Caco-2 (cell line): ENCODE data around the gene COL4A3. TPM values are rescaled to one million over a fixed set of nuclear protein-coding genes. Genes with fewer than 3 reads are reported as not detected.

Source experiments
- BruUV-seq: library from RNA; stranded (reverse); fragments of 400-500 nt; replicated peaks from 2 replicates; lab custom pipeline; 2021; lab: Mats Ljungman, UMichigan
- CTCF ChIA-PET: fragments of 300-600 bp; sonication (Branson Sonifier 250); formaldehyde crosslinking; loops from one replicate; lab custom pipeline; 2022; ENCODE audit warnings: antibody characterized with exemption; lab: Charles Lee
- POLR2A ChIA-PET: fragments of 300-600 bp; sonication (Branson Sonifier 250); formaldehyde crosslinking; loops from one replicate; lab custom pipeline; 2022; ENCODE audit warnings: antibody characterized with exemption; lab: Charles Lee
- DNase-seq, 2 experiments: peaks; one replicate each; pipeline versions ENCODE4 v3.0.0 to v3.0.0-alpha.2; 2020 to 2022
- H3K27me3 ChIP-seq: replicated peaks from 2 replicates; pipeline ENCODE4 v1.6.0; 2011; ENCODE audit warnings: low read length; ENCODE audit not compliant: control insufficient read depth, insufficient read depth
- H3K36me3 ChIP-seq: 2 replicates; pipeline ENCODE4 v1.5.1; 2011; ENCODE audit warnings: low read length; ENCODE audit not compliant: control insufficient read depth, insufficient read depth
- H3K4me1 ChIP-seq: fragments of 250-450 bp; sonication (Bioruptor Pico); 2 replicates; pipeline ENCODE4 v1.5.1; 2020; ENCODE audit warnings: mild to moderate bottlenecking
- H3K4me3 ChIP-seq: 2 replicates; pipeline ENCODE4 v1.5.1; 2011; ENCODE audit warnings: low read depth, mild to moderate bottlenecking, control low read depth, low read length
- H3K9me3 ChIP-seq: fragments of 250-450 bp; sonication (Bioruptor Pico); 2 replicates; pipeline ENCODE4 v1.5.1; 2020; ENCODE audit warnings: mild to moderate bottlenecking, moderate library complexity
- H3K27ac Mint-ChIP-seq: one replicate; pipeline ENCODE4 v1.8.0; 2022; ENCODE audit warnings: mixed read lengths; ENCODE audit not compliant: unreplicated experiment
- H3K27me3 Mint-ChIP-seq: one replicate; pipeline ENCODE4 v1.8.0; 2022; ENCODE audit warnings: mixed read lengths; ENCODE audit not compliant: insufficient read depth, unreplicated experiment
- H3K36me3 Mint-ChIP-seq: one replicate; pipeline ENCODE4 v1.8.0; 2022; ENCODE audit warnings: mild to moderate bottlenecking, mixed read lengths; ENCODE audit not compliant: insufficient read depth, unreplicated experiment
- H3K4me1 Mint-ChIP-seq: one replicate; pipeline ENCODE4 v1.8.0; 2022; ENCODE audit warnings: low read depth, mixed read lengths; ENCODE audit not compliant: unreplicated experiment
- H3K4me3 Mint-ChIP-seq: one replicate; pipeline ENCODE4 v1.8.0; 2022; ENCODE audit warnings: mild to moderate bottlenecking, moderate library complexity, mixed read lengths; ENCODE audit not compliant: unreplicated experiment
- H3K9me3 Mint-ChIP-seq: one replicate; pipeline ENCODE4 v1.8.0; 2022; ENCODE audit warnings: mixed read lengths; ENCODE audit not compliant: unreplicated experiment
- CTCF ChIP-seq, 2 experiments: fragments of 200-600 bp in 1 of 2; IDR thresholded peaks; 1 replicate in 1 of 2; 2 replicates in 1 of 2; pipeline versions ENCODE4 v1.5.1 to v1.8.0; 2011 to 2022; ENCODE audit warnings: antibody characterized with exemption in 1 of 2, control low read depth in 1 of 2, inconsistent platforms in 1 of 2, low read depth in 1 of 2, low read length in 1 of 2, mild to moderate bottlenecking in 1 of 2, moderate library complexity in 1 of 2; ENCODE audit not compliant: insufficient read depth in 1 of 2, severe bottlenecking in 1 of 2, unreplicated experiment in 1 of 2
- intact Hi-C: fragments of 100-400 bp; cut with micrococcal nuclease; formaldehyde crosslinking; loops from one replicate; pipeline ENCODE4 v1.10.0; 2022; ENCODE audit not compliant: unreplicated experiment
- total RNA-seq: library from RNA; stranded (reverse); gene quantifications from 2 replicates; pipeline ENCODE4 v1.2.3, GENCODE V29; 2022

Gene COL4A3
- total RNA-seq, 1 experiment from 2014 or later: 4.2 TPM

- Histone ChIP-seq H3K27me3 (no peaks in the 10 kb centered on the region), H3K4me3 (no peak overlapping the region), H3K36me3 (no peaks in the 10 kb centered on the region), H3K4me1 (no peaks in the 10 kb centered on the region), H3K9me3 (no peaks in the 10 kb centered on the region)
- ChIA-PET CTCF (no interaction called here), POLR2A (no interaction called here)
- H3K27me3 Mint-ChIP-seq: no peaks in the 10 kb centered on the region
- no peak overlapping the region for H3K4me3 Mint-ChIP-seq
- no peaks in the 10 kb centered on the region for H3K4me1 Mint-ChIP-seq
- no peaks in the 10 kb centered on the region for H3K9me3 Mint-ChIP-seq
- no peak for TF ChIP-seq CTCF (IDR thresholded peaks at IDR 0.05; ENCODE audit: insufficient read depth in 1 of 2, low read depth in 1 of 2, low read length in 1 of 2, severe bottlenecking in 1 of 2, unreplicated experiment in 1 of 2)
- no peak overlapping the region for H3K27ac Mint-ChIP-seq
- H3K36me3 Mint-ChIP-seq: no peaks in the 10 kb centered on the region
- DNase-seq: no peak
- intact Hi-C loops: no loop called here
- BruUV-seq: no TSS peak
Measured at GRCh38 chr2:227248876-227249275, 84.5 kb downstream of the COL4A3 start.

- DNase-seq: no peak
- H3K27me3 ChIP-seq: no peaks in the 10 kb centered on the region
- H3K4me1 ChIP-seq: no peaks in the 10 kb centered on the region
- no peaks in the 10 kb centered on the region for H3K4me1 Mint-ChIP-seq
- ChIA-PET CTCF (interaction anchor here (0.6 kb wide), 1 partner anchor 23 kb away, joined by 3 read pairs; no protein-coding TSS in a partner anchor), POLR2A (no interaction called here)
- no peaks in the 10 kb centered on the region for H3K27me3 Mint-ChIP-seq
- no peak overlapping the region for H3K4me3 Mint-ChIP-seq
- H3K36me3 Mint-ChIP-seq: no peaks in the 10 kb centered on the region
- TF ChIP-seq CTCF (IDR thresholded peaks at IDR 0.05; ENCODE audit: insufficient read depth in 1 of 2, low read depth in 1 of 2, low read length in 1 of 2, severe bottlenecking in 1 of 2, unreplicated experiment in 1 of 2): no peak
- no peak overlapping the region for H3K4me3 ChIP-seq
- H3K27ac Mint-ChIP-seq: no peak overlapping the region
- BruUV-seq: no TSS peak
- H3K36me3 ChIP-seq: no peaks in the 10 kb centered on the region
- H3K9me3 Mint-ChIP-seq: no peaks in the 10 kb centered on the region
- intact Hi-C loops: no loop called here
- no peaks in the 10 kb centered on the region for H3K9me3 ChIP-seq
Measured at GRCh38 chr2:227252831-227253230, 88.4 kb downstream of the COL4A3 start.

GRCh38 chr2:227256605-227257004 lies 92.2 kb downstream of the COL4A3 start:
- Histone ChIP-seq H3K9me3 (no peaks in the 10 kb centered on the region), H3K27me3 (no peaks in the 10 kb centered on the region), H3K4me1 (no peaks in the 10 kb centered on the region), H3K36me3 (no peaks in the 10 kb centered on the region), H3K4me3 (no peak overlapping the region)
- no peak for TF ChIP-seq CTCF (IDR thresholded peaks at IDR 0.05; ENCODE audit: insufficient read depth in 1 of 2, low read depth in 1 of 2, low read length in 1 of 2, severe bottlenecking in 1 of 2, unreplicated experiment in 1 of 2)
- no peak overlapping the region for H3K27ac Mint-ChIP-seq
- ChIA-PET POLR2A (no interaction called here), CTCF (no interaction called here)
- H3K4me3 Mint-ChIP-seq: no peak overlapping the region
- BruUV-seq: no TSS peak
- no peak for DNase-seq
- H3K36me3 Mint-ChIP-seq: no peaks in the 10 kb centered on the region
- intact Hi-C loops: no loop called here
- no peaks in the 10 kb centered on the region for H3K4me1 Mint-ChIP-seq
- H3K27me3 Mint-ChIP-seq: no peaks in the 10 kb centered on the region
- no peaks in the 10 kb centered on the region for H3K9me3 Mint-ChIP-seq
